ENCODE results near the gene DST.

The DST gene

DNA sequence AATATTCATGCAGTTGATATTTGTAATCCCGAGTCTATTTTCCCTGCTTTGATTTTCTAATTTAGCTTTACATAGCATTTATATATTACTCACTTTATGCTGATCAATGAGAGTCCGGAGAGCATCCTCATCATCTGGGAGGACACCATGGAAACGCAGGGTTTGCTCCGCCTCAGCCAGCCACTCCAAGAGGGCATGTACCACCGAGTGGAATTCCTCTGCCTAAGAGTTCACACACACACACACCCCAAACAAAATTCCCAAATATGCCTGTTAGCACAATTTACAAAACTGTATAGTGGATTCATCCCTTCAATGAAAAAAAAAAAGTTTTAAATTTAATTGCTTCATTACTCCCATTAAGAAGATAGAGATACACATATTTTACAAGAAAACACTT is 160.7 kb downstream of the DST start:
- DNase-seq (ENCODE audit: low read depth) = no peak

DNA sequence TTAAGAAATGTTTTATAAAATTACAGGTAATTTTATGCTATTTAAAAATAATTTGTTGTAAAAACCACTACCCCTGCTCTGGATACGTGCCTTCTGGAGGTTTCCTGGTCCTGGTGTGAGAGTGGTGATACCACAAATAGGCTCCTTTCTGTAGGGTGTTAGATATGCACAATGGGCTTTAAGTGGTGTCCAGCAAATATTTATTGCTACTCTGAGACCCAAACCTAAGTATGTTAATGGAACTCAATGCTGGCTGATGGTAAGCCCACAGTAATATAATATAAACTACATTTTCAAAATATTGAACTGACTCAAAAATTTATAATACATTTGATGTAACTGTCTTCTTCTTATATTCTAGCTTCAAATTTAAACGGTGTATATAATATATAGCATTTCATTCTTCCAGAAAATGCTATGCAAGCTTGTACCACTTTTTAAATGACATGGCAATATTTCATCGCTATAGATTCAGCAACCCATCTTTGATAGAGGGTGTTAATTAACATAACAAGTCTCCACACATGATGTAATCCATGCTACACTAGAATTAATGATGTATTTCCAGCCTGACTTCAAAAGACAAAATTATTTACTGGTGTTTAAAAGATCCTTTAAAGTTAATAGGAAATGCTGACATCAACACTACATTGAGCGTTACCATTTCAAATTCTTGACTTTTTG is 161.9 kb downstream of the DST start:
- no peak for DNase-seq (ENCODE audit: low read depth)

DNA sequence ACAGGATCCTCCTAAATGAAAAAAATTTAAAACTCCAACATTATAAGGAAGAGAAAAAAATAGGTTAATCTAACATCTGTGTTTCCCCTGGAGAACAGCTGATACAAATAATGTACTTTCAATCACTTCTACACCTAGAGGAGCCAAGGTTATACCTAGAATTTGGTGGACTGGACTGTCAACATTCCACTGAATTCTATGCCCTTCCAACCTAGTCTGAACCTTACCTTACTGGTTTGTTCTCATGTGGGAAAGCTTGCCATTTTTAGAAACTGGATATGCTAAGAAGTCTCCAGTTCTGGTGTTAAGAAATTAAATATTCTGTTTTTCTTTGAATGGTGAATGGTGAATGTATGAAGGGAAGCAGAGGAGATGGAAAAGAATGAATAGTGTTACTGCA is 162.4 kb downstream of the DST start:
- DNase-seq (ENCODE audit: low read depth) = no peak

DNA sequence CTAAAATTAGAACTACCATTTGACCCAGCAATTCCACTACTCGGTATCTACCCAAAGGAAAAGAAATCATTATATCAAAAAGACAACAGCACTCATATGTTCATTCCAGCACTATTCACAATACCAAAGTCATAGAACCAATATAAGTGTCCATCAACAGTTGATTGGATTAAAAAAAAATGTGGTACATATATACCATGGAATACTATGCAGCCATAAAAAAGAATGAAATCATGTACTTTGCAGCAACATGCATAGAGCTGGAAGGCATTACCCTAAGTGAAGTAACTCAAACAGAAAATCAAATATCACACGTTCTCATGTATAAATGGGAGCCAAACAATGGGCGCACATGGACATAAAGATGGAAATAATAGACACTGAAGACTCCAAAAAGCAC is 163.3 kb downstream of the DST start:
- no peak for DNase-seq (ENCODE audit: low read depth)

- no peak for DNase-seq (ENCODE audit: low read depth)
These were observed 164.5 kb downstream of the DST start for GRCh38 chr6:56478202-56478601.

DNA sequence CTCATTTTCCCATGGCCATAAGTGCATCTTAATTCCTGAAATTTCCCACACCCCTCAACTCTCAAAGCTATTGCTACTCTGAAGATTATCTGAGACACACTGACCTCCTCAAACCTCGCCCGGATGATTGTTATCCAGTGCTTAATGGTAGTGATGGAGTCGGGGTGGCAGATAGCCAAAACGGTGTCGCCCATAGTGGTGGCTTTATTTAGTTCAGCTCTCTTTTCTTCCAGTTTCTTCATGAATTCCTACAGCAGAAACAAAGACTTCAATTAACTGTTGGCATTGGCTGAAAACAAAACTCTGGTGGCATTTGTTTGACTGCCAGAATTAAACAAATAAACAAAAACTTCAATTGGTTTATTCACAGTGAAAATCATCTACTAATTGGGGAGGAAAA is 165.4 kb downstream of the DST start:
- no peak for DNase-seq (ENCODE audit: low read depth)

DNA sequence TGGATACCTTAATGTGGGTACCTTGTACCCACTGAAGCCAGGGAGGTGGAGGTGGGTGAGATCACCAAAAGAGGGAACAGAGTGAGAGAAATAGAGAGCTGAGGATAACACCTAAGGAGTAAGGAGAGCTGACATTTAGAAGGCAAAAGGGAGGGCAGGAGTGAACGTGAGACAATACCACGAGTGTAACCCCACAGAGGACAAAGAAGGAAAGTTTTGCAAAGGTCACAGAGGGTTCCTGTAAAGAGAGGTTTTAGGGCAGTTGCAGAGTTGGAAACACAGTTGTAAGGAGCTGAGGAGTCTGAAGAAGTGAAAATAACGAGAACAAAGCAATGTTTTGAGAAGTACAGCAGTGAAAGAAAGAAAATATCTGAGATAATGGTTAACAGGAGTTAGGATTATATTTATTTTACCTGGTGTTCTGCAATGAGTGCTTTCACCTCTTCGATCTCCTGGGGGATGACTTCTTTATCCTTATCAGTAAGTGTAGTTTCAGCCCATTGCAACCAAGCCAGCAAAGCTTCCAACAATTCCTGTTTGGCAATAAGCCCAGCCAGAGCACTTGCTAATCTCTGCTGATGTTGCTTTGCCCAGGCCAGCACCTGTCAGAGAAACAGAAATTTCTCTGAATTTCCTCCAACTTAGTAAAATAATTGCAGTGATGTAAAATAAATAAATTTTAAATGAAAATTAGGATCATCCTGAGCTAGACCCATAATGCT is 166.8 kb downstream of the DST start:
- peak; percentile 19 for DNase-seq (ENCODE audit: low read depth)

DNA sequence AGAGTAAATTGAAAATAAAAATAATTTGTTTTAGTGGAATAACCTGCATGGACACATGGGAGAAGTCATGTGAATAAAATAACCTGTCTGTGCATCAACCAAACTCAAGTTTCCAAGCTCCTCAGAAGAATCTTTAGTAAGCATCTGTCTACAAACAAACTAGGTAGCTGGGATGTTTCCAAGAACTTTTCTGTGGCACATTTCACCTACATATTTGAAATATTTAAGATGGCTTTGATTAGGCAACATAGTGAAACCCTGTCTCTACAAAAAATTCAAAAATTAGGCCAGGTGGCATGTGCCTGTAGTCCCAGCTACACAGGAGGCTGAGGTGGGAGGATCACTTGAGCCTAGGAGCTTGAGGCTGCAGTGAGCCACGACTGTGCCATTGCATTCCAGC is 168.2 kb downstream of the DST start:
- DNase-seq (ENCODE audit: low read depth) = no peak

GRCh38 chr6:56463443-56463842 is 179.2 kb downstream of the DST start:
- DNase-seq (ENCODE audit: low read depth) = no peak

DNA sequence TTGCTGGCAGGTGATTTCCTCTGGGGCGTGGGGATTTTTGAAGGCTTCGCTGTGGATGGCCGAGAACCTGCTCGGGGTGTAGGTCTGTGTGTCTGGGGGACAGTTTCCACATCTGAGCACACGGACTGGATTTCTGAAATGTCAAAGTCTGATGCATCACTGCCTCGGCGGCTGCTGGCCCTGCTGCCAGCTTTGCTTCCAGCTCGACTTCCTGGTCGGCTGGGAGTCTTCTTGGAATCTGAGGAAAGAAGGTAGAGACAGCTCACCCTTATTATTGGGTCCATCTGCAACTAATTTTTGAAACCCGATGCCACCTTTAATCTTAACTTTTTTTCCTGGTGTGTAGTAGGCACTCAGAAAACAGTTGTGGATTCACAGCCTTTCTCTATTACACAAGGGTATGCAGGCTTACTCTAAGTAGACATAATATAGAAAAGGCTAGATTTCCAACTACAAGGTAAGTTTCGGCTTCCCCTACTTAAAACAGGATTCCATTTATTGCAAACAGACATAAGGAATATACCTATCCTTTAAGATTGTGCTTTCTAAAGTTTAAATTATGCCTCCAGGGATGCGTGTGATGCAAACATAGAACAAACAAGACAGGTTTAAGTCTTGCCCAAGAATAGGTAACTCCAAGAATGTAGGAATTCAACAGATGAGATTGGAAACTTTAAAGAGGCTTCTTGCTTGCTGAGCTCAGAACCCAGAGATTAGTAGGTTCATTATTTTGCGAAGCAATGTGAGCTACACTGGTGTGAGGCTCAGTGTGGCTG is 183.5 kb downstream of the DST start:
- no peak for DNase-seq (ENCODE audit: low read depth)

- DNase-seq (ENCODE audit: low read depth) = no peak
These were observed 184.3 kb downstream of the DST start for GRCh38 chr6:56458324-56458884.

DNA sequence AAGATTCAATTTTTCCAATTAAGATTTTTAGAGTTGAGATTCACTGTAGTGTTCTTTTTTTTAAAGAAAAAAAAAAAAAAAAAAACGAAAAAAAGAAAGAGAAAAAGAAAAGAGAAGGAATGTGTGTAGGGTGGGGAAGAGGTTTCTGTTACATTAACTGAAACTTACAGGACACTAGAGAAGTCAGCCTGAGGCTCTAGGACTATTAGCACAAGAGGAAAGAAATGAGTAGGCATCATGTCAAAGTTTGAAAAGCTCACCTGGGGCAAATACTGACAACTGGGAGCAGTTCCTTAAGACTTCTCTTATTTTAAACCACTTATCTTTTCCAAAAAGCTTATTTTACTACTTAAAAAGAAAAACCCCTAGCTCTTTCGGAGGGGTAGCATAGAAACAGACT is 185.9 kb downstream of the DST start:
- DNase-seq (ENCODE audit: low read depth) = no peak

GRCh38 chr6:56450882-56451739 is 191.6 kb downstream of the DST start:
- no peak for DNase-seq (ENCODE audit: low read depth)

DNA sequence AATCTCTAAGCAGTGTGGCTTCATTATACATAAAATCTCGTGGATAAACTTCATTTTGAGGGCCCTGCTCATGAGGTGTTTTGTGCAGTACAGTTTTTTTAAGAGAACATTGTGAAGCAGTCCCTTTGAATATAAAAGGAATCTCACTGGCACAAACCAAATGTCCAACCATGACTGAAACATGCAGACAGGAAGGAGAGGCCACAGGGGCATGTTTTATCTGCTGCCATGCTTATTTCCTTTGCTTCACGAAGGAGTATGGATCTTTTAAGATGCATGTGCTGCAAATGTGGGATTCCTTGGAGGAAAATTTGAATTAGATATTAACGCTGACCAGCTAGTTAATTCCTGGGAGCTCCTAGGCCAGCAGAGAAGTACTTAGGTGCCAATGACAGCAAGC is 192.3 kb downstream of the DST start:
- DNase-seq (ENCODE audit: low read depth) = no peak

- DNase-seq (ENCODE audit: low read depth) = no peak
These were observed 194.6 kb downstream of the DST start for GRCh38 chr6:56448046-56448445.

DNA sequence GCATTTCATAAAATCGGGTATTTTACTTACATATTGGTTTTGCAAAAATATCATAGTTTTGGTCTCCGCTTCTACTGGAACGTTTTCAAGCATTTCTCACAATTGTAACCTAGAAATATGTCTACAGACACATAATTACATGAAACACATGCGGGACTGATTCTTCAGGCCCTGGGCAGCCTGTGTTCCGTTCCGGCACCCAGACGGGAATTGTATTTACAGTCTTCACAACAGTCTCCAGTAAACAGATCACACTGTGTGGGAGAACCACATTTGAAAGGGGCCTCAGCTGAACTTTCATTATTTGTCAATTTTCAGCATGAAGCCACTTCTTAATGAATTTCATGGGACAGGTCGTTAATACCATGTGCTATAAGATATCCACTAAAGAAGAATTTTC is 196.9 kb downstream of the DST start:
- no peak for DNase-seq (ENCODE audit: low read depth)

DNA sequence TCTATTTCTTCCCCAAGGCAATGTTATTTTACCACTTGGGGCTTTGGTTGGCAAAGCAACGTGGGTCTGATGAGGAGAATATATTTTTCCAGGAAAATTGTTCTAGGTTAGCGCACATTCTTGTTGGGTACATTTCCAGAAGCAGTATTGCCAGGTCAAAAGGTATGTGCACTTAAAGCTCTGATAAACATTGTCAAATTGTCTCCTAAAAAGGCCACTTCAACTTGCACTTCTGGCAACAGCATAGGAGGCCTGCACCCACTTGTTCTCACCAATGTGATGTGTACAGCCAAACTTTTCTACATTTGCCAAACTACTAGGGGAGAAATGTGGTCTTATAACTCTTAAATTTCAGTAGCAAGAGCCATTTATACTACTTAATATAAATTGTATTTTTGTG is 197.8 kb downstream of the DST start:
- DNase-seq (ENCODE audit: low read depth) = no peak

DNA sequence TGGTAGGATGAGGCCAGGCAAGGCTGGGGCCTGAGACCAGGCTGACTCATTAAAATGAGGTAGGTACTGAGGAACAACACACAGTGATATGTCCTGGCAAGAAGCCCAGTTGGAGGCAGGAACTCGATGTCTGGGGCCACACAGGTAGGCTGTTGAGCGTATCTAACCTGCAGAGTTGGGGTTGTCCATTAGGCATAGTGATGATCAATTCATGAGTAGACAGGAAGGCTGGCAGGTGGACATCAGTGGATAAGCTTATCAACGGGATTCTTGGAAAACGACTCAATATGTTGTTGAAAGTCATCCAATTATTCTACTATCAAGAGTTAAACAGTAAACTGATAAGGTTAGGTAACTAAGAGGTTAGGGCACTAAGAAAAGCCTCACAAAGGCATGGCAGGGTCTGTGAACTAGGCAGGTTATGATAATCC is 202.1 kb downstream of the DST start:
- no peak for DNase-seq (ENCODE audit: low read depth)

DNA sequence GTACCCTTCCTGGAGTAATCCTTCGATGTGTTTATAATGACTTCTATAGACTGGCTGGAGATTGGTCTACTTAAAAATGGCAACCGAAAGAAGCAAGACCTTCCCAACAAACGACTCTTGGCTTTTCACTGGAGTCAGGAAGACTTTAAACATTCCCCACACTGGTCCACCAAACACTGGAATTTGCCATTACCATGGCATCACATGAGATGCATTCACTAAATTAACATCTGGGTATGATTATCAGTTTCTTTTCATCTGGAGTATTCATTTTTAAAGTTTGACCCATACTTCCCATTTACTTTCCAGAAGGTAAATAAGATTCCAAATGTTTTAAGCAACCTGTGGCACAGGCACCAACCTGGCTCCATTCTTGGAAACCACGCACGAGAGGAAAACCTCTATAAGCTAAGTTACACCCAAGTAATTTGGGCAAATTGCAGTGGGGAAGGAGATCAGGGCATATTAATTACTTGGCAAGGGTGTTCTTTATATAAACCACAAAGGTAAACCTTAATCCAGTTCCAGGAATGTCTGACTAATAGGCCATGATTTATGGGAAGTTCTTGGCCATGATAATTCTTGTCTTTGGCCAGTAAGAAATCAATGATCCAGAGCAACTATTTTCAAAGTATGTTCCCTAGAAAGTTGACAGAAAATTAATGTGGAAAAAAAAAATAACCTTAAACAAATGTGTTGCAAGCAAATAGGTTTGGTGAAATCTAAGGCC is 205.4 kb downstream of the DST start:
- DNase-seq (ENCODE audit: low read depth) = no peak

DNA sequence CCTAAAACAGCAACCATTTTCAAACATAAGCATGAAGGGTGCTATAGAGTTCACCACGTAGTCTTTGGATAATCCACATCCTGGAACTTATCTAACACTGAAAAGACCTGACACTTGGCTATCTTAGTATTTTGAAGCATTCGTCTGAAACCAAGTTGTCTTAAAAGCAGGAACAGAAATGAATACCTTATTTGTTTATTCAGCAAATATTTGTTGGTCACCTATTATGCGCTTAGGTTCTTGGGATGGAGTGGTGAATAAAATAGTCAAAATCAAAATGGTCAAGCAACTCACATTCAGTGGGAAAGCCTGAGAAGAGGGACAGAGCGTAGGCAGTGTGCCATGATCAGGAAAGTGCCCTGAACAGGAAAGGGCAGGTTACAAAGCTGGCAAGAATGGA is 206.9 kb downstream of the DST start:
- DNase-seq (ENCODE audit: low read depth) = no peak

GRCh38 chr6:56435326-56435725 is 207.4 kb downstream of the DST start:
- no peak for DNase-seq (ENCODE audit: low read depth)

All from non-pigmented ciliary epithelial cell (primary cell).